Panc1 (cell line): Measurements from ENCODE around the gene UCP3. TPM values are rescaled to one million over a fixed set of nuclear protein-coding genes. Genes with fewer than 3 reads are reported as not detected.

Experiments
- ATAC-seq: fragments of 200-7000 bp; cut with Tn5 transposase; 2 replicates; pipeline ENCODE4 v1.9.1; 2020; ENCODE audit warnings: mild to moderate bottlenecking, moderate library complexity
- BruUV-seq: library from RNA; stranded (reverse); fragments of 400-500 nt; replicated peaks from 2 replicates; lab custom pipeline; 2021; lab: Mats Ljungman, UMichigan
- CTCF ChIA-PET: fragments of 300-600 bp; sonication (Branson Sonifier 250); formaldehyde crosslinking; loops from one replicate; lab custom pipeline; 2022; ENCODE audit warnings: antibody characterized with exemption; lab: Charles Lee
- POLR2A ChIA-PET: fragments of 300-600 bp; sonication (Branson Sonifier 250); formaldehyde crosslinking; loops from one replicate; lab custom pipeline; 2022; ENCODE audit warnings: antibody characterized with exemption; lab: Charles Lee
- DNase-seq: peaks from one replicate; pipeline ENCODE4 v3.0.0-alpha.2; 2010; ENCODE audit warnings: low read depth, low spot score
- H3K27ac ChIP-seq: 2 replicates; pipeline ENCODE4 v1.5.1; 2011; ENCODE audit warnings: mild to moderate bottlenecking, low read length, inconsistent platforms
- H3K27me3 ChIP-seq: fragments of 200-500 bp; sonication (Bioruptor generic); 2 replicates; pipeline ENCODE4 v1.6.0; 2014; ENCODE audit warnings: low read length, inconsistent platforms; ENCODE audit not compliant: control insufficient read depth, insufficient read depth
- H3K36me3 ChIP-seq: fragments of 200-500 bp; sonication (Bioruptor generic); 2 replicates; pipeline ENCODE4 v1.5.1; 2014; ENCODE audit warnings: inconsistent platforms, mild to moderate bottlenecking, low read length, moderate library complexity; ENCODE audit not compliant: control insufficient read depth, insufficient read depth
- H3K4me1 ChIP-seq: 2 replicates; pipeline ENCODE4 v1.5.1; 2011; ENCODE audit warnings: inconsistent platforms, mild to moderate bottlenecking, low read length, moderate library complexity; ENCODE audit not compliant: control insufficient read depth, insufficient read depth
- H3K4me3 ChIP-seq, 2 experiments: 2 replicates each; pipeline ENCODE4 v1.5.1; 2011 to 2012; ENCODE audit warnings: low read depth in 2 of 2, low read length in 2 of 2, mild to moderate bottlenecking in 2 of 2, inconsistent platforms in 1 of 2, moderate library complexity in 1 of 2
- H3K9me3 ChIP-seq: fragments of 200-500 bp; sonication (Bioruptor generic); 2 replicates; pipeline ENCODE4 v1.5.1; 2014; ENCODE audit warnings: low read depth, mild to moderate bottlenecking, inconsistent platforms, low read length, moderate library complexity; ENCODE audit not compliant: control insufficient read depth, insufficient read depth
- POLR2AphosphoS5 ChIP-seq: IDR thresholded peaks from 2 replicates; pipeline ENCODE4 v1.6.1; 2012; ENCODE audit warnings: mild to moderate bottlenecking, low read depth, low read length, moderate library complexity
- SIN3A ChIP-seq: IDR thresholded peaks from 2 replicates; pipeline ENCODE4 v1.6.1; 2012; ENCODE audit warnings: low read depth, mild to moderate bottlenecking, low read length, moderate library complexity, borderline replicate concordance; ENCODE audit not compliant: insufficient read depth
- TCF7L2 ChIP-seq: IDR thresholded peaks from 2 replicates; pipeline ENCODE4 v1.6.1; 2011; ENCODE audit warnings: mild to moderate bottlenecking, low read depth, low read length, inconsistent platforms
- in situ Hi-C: cut with HindIII; loops from 2 replicates; pipeline ENCODE4 v1.10.0; 2016; ENCODE audit warnings: low sequenced_read_pairs, low pct_unique_long_range_greater_than_20kb
- intact Hi-C: fragments of 100-400 bp; cut with micrococcal nuclease; formaldehyde crosslinking; loops from one replicate; pipeline ENCODE4 v1.10.0; 2022; ENCODE audit not compliant: unreplicated experiment
- total RNA-seq: library from RNA; stranded (reverse); gene quantifications from one replicate; pipeline ENCODE4 v1.2.1, GENCODE V29; 2021; ENCODE audit not compliant: unreplicated experiment
- TF ChIP-seq, protein P1 (sequence below): fragments of 450-650 bp; IDR thresholded peaks from 2 replicates; pipeline ENCODE4 v1.5.1; 2017; ENCODE audit warnings: mild to moderate bottlenecking
- TF ChIP-seq, protein P2 (sequence below), 2 experiments: IDR thresholded peaks; 2 replicates each; pipeline ENCODE4 v1.6.1; 2011 to 2012; ENCODE audit warnings: low read depth in 2 of 2, control low read depth in 1 of 2, low read length in 1 of 2, mild to moderate bottlenecking in 1 of 2, moderate library complexity in 1 of 2; ENCODE audit not compliant: insufficient read depth in 1 of 2

The UCP3 gene
- total RNA-seq, 1 experiment from 2014 or later, result 0.46 TPM

DNA sequence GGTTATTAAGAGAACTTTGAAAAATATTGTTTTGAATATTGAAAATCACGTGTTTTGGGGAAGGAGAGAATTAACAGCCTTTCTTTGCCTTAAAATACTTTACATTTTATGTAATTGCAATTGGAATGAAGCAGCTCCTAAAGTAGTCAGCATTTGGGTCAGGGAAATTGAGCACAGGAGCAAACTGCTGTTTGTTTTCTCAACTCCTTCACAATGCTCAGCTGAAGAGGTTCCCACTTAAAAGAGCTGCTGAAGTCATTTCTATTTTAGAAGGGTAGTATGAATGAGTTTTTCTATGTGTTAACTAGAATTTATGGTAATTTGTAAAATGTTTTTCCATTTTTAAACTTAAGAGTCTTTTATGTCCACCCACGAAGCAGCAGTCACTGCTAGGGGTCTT lies 18.2 kb downstream of the UCP3 start:
- ATAC-seq (no peak), DNase-seq (no peak)
- Histone ChIP-seq H3K27ac (no peak overlapping the region), H3K36me3 (no peaks in the 10 kb centered on the region), H3K9me3 (no peaks in the 10 kb centered on the region), H3K4me1 (no peaks in the 10 kb centered on the region), H3K4me3 (no peak overlapping the region), H3K27me3 (no peaks in the 10 kb centered on the region; the same call in 1 of the 2 replicates)
- BruUV-seq, result no TSS peak
- ChIA-PET CTCF (no interaction called here), POLR2A (no interaction called here)
- in situ Hi-C loops (no loop called here), intact Hi-C loops (no loop called here)
- TF ChIP-seq, protein P1, sequence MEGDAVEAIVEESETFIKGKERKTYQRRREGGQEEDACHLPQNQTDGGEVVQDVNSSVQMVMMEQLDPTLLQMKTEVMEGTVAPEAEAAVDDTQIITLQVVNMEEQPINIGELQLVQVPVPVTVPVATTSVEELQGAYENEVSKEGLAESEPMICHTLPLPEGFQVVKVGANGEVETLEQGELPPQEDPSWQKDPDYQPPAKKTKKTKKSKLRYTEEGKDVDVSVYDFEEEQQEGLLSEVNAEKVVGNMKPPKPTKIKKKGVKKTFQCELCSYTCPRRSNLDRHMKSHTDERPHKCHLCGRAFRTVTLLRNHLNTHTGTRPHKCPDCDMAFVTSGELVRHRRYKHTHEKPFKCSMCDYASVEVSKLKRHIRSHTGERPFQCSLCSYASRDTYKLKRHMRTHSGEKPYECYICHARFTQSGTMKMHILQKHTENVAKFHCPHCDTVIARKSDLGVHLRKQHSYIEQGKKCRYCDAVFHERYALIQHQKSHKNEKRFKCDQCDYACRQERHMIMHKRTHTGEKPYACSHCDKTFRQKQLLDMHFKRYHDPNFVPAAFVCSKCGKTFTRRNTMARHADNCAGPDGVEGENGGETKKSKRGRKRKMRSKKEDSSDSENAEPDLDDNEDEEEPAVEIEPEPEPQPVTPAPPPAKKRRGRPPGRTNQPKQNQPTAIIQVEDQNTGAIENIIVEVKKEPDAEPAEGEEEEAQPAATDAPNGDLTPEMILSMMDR, result no peak
- TF ChIP-seq POLR2AphosphoS5 (no peak), TCF7L2 (no peak), SIN3A (no peak)
- TF ChIP-seq, protein P2, sequence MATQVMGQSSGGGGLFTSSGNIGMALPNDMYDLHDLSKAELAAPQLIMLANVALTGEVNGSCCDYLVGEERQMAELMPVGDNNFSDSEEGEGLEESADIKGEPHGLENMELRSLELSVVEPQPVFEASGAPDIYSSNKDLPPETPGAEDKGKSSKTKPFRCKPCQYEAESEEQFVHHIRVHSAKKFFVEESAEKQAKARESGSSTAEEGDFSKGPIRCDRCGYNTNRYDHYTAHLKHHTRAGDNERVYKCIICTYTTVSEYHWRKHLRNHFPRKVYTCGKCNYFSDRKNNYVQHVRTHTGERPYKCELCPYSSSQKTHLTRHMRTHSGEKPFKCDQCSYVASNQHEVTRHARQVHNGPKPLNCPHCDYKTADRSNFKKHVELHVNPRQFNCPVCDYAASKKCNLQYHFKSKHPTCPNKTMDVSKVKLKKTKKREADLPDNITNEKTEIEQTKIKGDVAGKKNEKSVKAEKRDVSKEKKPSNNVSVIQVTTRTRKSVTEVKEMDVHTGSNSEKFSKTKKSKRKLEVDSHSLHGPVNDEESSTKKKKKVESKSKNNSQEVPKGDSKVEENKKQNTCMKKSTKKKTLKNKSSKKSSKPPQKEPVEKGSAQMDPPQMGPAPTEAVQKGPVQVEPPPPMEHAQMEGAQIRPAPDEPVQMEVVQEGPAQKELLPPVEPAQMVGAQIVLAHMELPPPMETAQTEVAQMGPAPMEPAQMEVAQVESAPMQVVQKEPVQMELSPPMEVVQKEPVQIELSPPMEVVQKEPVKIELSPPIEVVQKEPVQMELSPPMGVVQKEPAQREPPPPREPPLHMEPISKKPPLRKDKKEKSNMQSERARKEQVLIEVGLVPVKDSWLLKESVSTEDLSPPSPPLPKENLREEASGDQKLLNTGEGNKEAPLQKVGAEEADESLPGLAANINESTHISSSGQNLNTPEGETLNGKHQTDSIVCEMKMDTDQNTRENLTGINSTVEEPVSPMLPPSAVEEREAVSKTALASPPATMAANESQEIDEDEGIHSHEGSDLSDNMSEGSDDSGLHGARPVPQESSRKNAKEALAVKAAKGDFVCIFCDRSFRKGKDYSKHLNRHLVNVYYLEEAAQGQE (IDR thresholded peaks at IDR 0.05; ENCODE audit: insufficient read depth in 1 of 2, low read depth in 2 of 2, low read length in 1 of 2), result no peak

DNA sequence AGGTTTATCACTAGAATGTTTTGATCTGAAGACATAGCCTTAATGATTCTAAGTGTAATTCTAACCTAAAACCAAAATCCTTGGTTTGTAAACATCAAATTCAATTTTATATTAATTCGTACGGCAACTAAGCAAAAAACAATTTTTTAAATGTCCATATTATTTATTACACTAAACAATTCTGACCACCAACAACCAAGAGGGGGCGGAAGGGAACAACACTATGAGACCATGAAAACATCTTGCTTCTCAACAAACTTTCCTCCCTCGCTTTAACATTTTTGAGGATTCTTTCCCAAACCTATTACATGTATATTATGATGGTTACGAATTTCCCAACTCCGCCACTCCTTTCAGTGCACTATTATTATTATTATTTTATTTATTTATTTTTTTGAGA lies 19.7 kb downstream of the UCP3 start:
- DNase-seq, result no peak
- CTCF ChIA-PET, result no interaction called here

More for the DNA sequence above, 19.7 kb downstream of the UCP3 start:
- no TSS peak for BruUV-seq
- POLR2A ChIA-PET, result no interaction called here
- Histone ChIP-seq H3K27ac (no peak overlapping the region), H3K4me1 (peaks cover 2% of the 10 kb centered on the region; the same call in 1 of the 2 replicates), H3K27me3 (no peaks in the 10 kb centered on the region), H3K4me3 (no peak overlapping the region), H3K36me3 (no peaks in the 10 kb centered on the region), H3K9me3 (no peaks in the 10 kb centered on the region)
- intact Hi-C loops, result no loop called here
- ATAC-seq, result no peak
- in situ Hi-C loops, result no loop called here
- TF ChIP-seq TCF7L2 (no peak), SIN3A (no peak), POLR2AphosphoS5 (no peak)
- TF ChIP-seq, protein P2 (IDR thresholded peaks at IDR 0.05; ENCODE audit: insufficient read depth in 1 of 2, low read depth in 2 of 2, low read length in 1 of 2), result no peak
- TF ChIP-seq, protein P1, result no peak
